Nasal cavity respiratory epithelium epithelial cell of viscerocranial mucosa (primary cell): ENCODE data around the gene TAF10. TPM values are rescaled to one million over a fixed set of nuclear protein-coding genes. Genes with fewer than 3 reads are reported as not detected.

Source experiments
- total RNA-seq: library from RNA; depleted of rRNA; stranded (reverse); fragments of >200 nt; gene quantifications from 2 replicates; pipeline ENCODE4 v1.2.3, GENCODE V29; 2014

The TAF10 gene
- total RNA-seq, result 27.2 and 39.6 TPM in 2 replicates

DNA sequence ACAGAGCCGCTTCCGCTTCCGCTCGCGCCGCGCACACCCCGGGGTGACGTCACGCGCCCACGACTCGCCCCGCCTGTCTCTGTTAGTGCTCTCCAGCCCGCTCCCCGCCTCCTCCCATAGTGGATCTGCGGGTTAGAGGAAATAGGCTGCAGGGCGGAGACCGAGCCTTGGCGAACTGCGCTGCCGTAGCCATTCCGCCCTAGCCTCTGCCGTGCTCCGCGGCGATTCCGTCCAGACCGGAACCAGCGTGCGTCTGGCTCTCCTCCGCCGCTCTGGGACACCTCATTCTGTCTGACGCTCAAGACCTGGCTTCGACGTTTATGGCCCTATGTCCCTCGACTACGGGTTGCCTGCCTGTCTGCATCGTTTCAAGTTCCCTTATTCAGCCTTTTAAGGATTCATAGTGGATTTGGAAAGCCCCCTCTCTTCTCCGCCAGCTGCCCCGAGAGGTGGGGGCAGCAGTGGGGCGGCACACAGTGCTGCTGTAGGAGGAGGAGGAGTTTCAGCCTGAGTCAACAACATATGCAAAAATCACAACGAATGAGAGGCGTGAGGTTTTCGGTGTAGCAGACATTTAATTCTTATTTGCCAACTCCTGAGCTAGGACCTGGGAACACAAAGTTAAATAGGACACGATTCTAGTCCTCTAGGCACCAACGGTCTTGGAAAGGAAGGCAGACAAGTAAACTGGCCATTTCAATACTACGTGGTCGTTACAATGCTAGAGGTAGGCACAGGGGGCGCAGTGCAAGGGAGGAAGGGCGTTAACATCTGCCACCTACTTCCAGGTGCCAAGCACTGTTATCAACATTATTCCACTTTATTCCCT is at the start of gene TAF10:
TAF10 (minus strand) TSS at position 4 of the 829 bp plus-strand sequence. CDS start 27 bp downstream, outside the sequence.

DNA sequence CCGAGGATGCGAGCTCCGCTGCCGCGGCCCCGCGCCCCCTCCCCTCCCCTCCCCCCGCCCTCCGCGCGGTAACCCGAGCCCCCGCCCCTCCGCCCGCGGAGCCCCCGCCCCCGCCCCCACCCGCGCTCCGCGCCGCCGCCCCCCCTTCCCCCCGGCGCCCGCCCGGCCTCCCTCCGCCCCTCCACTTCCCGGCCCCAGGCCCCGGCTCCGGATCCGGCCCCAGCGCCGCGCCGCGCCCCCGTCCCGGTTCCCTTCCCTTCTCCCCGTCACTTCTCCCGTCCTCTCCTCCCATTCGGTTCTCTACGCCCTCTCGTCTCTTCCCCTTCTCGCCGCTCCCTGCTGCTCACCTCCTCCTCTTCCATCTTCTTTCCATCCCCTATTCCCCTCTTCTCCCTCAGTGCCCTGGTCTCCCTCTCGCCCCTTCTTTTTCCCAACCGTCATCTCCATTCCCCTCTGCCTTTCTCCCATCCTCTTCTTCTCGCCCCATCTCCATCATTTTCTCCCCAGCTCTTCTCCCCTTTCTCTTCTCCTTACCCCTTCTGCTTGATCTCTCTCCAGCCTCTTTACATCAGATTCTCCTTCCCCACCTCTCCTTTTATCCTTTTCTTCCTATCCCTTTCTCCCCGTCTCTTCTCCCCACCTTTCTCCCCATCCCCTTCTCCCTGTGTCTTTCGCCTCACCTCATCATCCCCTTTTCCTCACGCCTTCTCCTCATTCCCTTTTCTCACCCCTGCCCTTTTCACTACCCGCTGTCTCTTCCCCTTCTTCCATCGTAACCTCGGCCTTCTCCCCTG is 44.0 kb upstream of the TAF10 start, which contains the start of gene DCHS1:
DCHS1 (minus strand) TSS at position 20 of the 794 bp plus-strand sequence. CDS start 14,196 bp downstream, outside the sequence.

DNA sequence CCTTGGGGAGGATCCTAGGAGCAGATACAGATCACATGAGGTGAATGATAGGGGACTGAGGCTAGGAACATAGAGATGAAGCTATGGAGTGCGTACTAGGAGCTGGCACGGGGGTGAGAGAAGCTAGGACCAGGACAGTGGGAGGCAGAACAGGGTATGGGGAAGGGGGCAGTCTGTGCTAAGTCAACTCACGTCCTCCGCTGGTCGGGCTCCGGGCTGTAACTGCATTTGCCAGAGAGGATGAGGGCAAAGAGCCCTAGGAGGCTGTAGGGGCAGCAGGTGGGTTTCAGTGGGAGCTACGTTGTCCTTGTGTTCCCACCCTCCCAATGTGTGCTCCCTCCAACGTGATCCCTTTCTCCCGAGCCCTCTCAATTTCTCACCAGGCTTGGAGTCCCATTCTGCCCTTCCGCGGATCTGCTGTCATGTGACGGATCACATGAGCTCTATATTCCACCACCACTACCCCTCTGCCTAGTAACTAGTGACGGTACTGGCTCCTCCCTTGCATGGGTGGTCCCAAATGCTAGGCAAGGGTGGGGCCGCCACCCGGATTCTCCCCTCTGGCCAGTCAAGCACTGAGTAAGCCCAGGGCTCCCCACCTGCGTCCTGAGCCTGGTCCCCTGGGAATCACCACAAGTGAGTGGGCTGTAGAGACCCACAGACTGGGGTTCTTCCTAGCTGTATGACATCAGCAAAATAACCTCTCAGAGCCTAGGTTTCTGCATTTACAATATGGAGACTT is 7.2 kb upstream of the TAF10 start, which contains the start of gene TPP1:
TPP1 (minus strand) TSS at position 419 of the 742 bp plus-strand sequence; CDS start at position 397, 22 bp downstream.

GRCh38 chr11:6603287-6604080 is 8.5 kb downstream of the TAF10 start, which contains the start of the genes ILK and RRP8:
Gene ILK, plus strand, starts transcription at chr11:6603774. Its CDS starts 498 bp downstream, at chr11:6604272.
Gene RRP8, minus strand, starts transcription at chr11:6603616. Its CDS starts 114 bp downstream, at chr11:6603502.

Other genes starting within 250 kb of the TAF10 start
- gene SMPD1, start 221.7 kb downstream of the TAF10 start, total RNA-seq, result 2.7 and 4.9 TPM in 2 replicates
- gene APBB1, start 193.1 kb downstream of the TAF10 start, total RNA-seq, result 0.34 and 2.2 TPM in 2 replicates
- 0.34 and 1.00 TPM in 2 replicates for gene HPX, start 171.2 kb downstream of the TAF10 start, total RNA-seq
- gene TRIM3, start 138.3 kb downstream of the TAF10 start, total RNA-seq, result 10.6 and 21.4 TPM in 2 replicates
- gene ARFIP2, start 130.9 kb downstream of the TAF10 start, total RNA-seq, result 46.9 and 50.9 TPM in 2 replicates
- 44.8 and 51.8 TPM in 2 replicates for gene TIMM10B, start 130.7 kb downstream of the TAF10 start, total RNA-seq
- 4.4 and 7.3 TPM in 2 replicates for gene DNHD1, start 114.9 kb downstream of the TAF10 start, total RNA-seq
- gene RRP8, start 8.6 kb downstream of the TAF10 start, total RNA-seq, result 14.7 and 18.0 TPM in 2 replicates
- gene ILK, start 8.4 kb downstream of the TAF10 start, total RNA-seq, result 42.7 and 77.8 TPM in 2 replicates
- 46.5 and 172 TPM in 2 replicates for gene TPP1, start 7.2 kb upstream of the TAF10 start, total RNA-seq
- gene DCHS1, start 43.6 kb upstream of the TAF10 start, total RNA-seq, result under 0.01 and 0.21 TPM in 2 replicates
- gene MRPL17, start 71.1 kb upstream of the TAF10 start, total RNA-seq, result 25.1 and 52.3 TPM in 2 replicates
- under 0.01 and 0.07 TPM in 2 replicates for gene OR2AG2, start 159.8 kb upstream of the TAF10 start, total RNA-seq
- gene OR2AG1, start 170.8 kb upstream of the TAF10 start, total RNA-seq, result not detected in 2 replicates
- under 0.01 and 0.14 TPM in 2 replicates for gene OR6A2, start 187.5 kb upstream of the TAF10 start, total RNA-seq
- not detected in 2 replicates for gene OR10A5, start 233.5 kb upstream of the TAF10 start, total RNA-seq